ENCODE data around the gene SPATS1.

DNA sequence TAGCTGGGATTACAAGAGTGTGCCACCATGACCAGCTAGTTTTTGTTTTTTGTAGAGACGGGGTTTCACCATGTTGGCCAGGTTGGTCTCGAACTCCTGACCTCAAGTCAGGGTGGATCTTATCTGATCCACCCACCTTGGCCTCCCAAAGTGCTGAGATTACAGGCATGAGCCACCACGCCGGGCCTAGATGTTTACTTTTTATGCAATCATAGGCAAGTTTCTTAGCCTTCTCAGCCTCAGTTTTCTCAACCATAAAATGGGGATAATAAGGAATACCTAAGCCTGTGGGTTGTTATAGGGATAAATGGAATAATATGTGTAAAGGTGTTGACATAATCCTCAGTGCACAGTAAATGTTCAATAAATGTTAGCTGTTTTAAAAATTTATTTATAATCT lies 9.8 kb downstream of the SPATS1 start:
- TF ChIP-seq, protein P1, sequence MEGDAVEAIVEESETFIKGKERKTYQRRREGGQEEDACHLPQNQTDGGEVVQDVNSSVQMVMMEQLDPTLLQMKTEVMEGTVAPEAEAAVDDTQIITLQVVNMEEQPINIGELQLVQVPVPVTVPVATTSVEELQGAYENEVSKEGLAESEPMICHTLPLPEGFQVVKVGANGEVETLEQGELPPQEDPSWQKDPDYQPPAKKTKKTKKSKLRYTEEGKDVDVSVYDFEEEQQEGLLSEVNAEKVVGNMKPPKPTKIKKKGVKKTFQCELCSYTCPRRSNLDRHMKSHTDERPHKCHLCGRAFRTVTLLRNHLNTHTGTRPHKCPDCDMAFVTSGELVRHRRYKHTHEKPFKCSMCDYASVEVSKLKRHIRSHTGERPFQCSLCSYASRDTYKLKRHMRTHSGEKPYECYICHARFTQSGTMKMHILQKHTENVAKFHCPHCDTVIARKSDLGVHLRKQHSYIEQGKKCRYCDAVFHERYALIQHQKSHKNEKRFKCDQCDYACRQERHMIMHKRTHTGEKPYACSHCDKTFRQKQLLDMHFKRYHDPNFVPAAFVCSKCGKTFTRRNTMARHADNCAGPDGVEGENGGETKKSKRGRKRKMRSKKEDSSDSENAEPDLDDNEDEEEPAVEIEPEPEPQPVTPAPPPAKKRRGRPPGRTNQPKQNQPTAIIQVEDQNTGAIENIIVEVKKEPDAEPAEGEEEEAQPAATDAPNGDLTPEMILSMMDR (IDR thresholded peaks at IDR 0.05) = no peak
- no peak for TF ChIP-seq POLR2A (IDR thresholded peaks at IDR 0.05)
- TF ChIP-seq EP300 (IDR thresholded peaks at IDR 0.05) = no peak

Data from tibial nerve (tissue), 4 donors.